GM12891 (cell line): ENCODE measurements around the gene POLA1.
A peak's percentile ranks its signal among the peaks of the same experiment; 100 is the strongest.

Source experiments
- DNase-seq: peaks from one replicate; pipeline ENCODE4 v3.0.0; 2011; ENCODE audit warnings: low spot score; ENCODE audit not compliant: insufficient read length
- FAIRE-seq: peaks from 2 replicates; lab custom pipeline; 2011; peaks lifted over from hg19 to GRCh38; lab: Jason Lieb, UNC
- PAX5 ChIP-seq: IDR thresholded peaks from 2 replicates; pipeline ENCODE4 v1.6.1; 2011; ENCODE audit warnings: low read length, moderate library complexity, mild to moderate bottlenecking; ENCODE audit not compliant: insufficient read depth, severe bottlenecking
- POLR2A ChIP-seq: IDR thresholded peaks from 2 replicates; pipeline ENCODE4 v1.6.1; 2011; ENCODE audit warnings: low read depth, low read length, control low read depth
- POLR2AphosphoS5 ChIP-seq: IDR thresholded peaks from 2 replicates; pipeline ENCODE4 v1.6.1; 2011; ENCODE audit warnings: low read depth, low read length, control low read depth
- POU2F2 ChIP-seq: IDR thresholded peaks from 2 replicates; pipeline ENCODE4 v1.6.1; 2011; ENCODE audit warnings: low read depth, mild to moderate bottlenecking, control low read depth, low read length, moderate library complexity
- SPI1 ChIP-seq: IDR thresholded peaks from 2 replicates; pipeline ENCODE4 v1.6.1; 2011; ENCODE audit warnings: low read depth, low read length, control low read depth
- TAF1 ChIP-seq: IDR thresholded peaks from 2 replicates; pipeline ENCODE4 v1.6.1; 2011; ENCODE audit warnings: low read depth, low read length, control low read depth

Gene POLA1

GRCh38 chrX:24682739-24683432 is 10.8 kb upstream of the POLA1 start:
- FAIRE-seq = no peak
- TF ChIP-seq POU2F2 (no peak), POLR2A (no peak), TAF1 (no peak), SPI1 (no peak), POLR2AphosphoS5 (no peak), PAX5 (no peak)
- no peak for DNase-seq

GRCh38 chrX:24684048-24684447 is 9.7 kb upstream of the POLA1 start:
- DNase-seq (no peak), FAIRE-seq (no peak)
- TF ChIP-seq SPI1 = no peak
- no peak for TF ChIP-seq POLR2AphosphoS5
- TF ChIP-seq POU2F2 = no peak
- TF ChIP-seq PAX5 = no peak

GRCh38 chrX:24692305-24692704 is 1.4 kb upstream of the POLA1 start:
- TF ChIP-seq SPI1 (no peak), PAX5 (no peak), POU2F2 (no peak), POLR2A (no peak), POLR2AphosphoS5 (no peak), TAF1 (no peak)
- DNase-seq (no peak), FAIRE-seq (no peak)

- TF ChIP-seq TAF1 (no peak), PAX5 (no peak), SPI1 (no peak), POU2F2 (no peak), POLR2AphosphoS5 (no peak), POLR2A (no peak)
- DNase-seq (no peak), FAIRE-seq (peak; percentile 38)
Measured at GRCh38 chrX:24694825-24695224, 1.1 kb downstream of the POLA1 start.

GRCh38 chrX:24696294-24696693 is 2.6 kb downstream of the POLA1 start:
- no peak for FAIRE-seq
- TF ChIP-seq POU2F2 (no peak), TAF1 (no peak), PAX5 (no peak), POLR2A (no peak), POLR2AphosphoS5 (no peak), SPI1 (no peak)
- DNase-seq = no peak

GRCh38 chrX:24702362-24703184 is 8.9 kb downstream of the POLA1 start:
- FAIRE-seq = peak; percentile 45
- TF ChIP-seq SPI1 (0 out of 2 replicates have a peak, but pooled peaks have one; percentile 11), POU2F2 (no peak)
- DNase-seq = no peak

- no peak for FAIRE-seq
- no peak for DNase-seq
- no peak for TF ChIP-seq POLR2A
- no peak for TF ChIP-seq PAX5
- no peak for TF ChIP-seq POLR2AphosphoS5
- TF ChIP-seq POU2F2 = no peak
- no peak for TF ChIP-seq SPI1
- TF ChIP-seq TAF1 = no peak
Measured at GRCh38 chrX:24703185-24703494, 9.4 kb downstream of the POLA1 start.

- TF ChIP-seq SPI1 (no peak), TAF1 (no peak), POLR2AphosphoS5 (no peak), POU2F2 (no peak), PAX5 (no peak), POLR2A (no peak)
- FAIRE-seq = no peak
- no peak for DNase-seq
Measured at GRCh38 chrX:24718771-24719170, 25.1 kb downstream of the POLA1 start.

- FAIRE-seq = no peak
- TF ChIP-seq TAF1 (no peak), SPI1 (no peak), POLR2AphosphoS5 (no peak), POU2F2 (no peak), POLR2A (no peak), PAX5 (no peak)
- no peak for DNase-seq
Measured at GRCh38 chrX:24720036-24720435, 26.3 kb downstream of the POLA1 start.

GRCh38 chrX:24728530-24728929 is 34.8 kb downstream of the POLA1 start:
- no peak for TF ChIP-seq POLR2AphosphoS5
- TF ChIP-seq POU2F2 = no peak
- TF ChIP-seq TAF1 = no peak
- TF ChIP-seq SPI1 = no peak
- no peak for TF ChIP-seq POLR2A
- no peak for TF ChIP-seq PAX5

More at GRCh38 chrX:24728530-24728929, 34.8 kb downstream of the POLA1 start:
- no peak for DNase-seq
- no peak for FAIRE-seq
